DMS153 (cell line): ENCODE measurements around the gene RFPL3.
"Not testable (repeated sequence)": the region's sequence is repeated elsewhere in the genome, so short reads cannot be mapped to it uniquely, and the experiment has no call there.

Source experiments
- DNase-seq: peaks from one replicate; lab custom pipeline; 2025; lab: John Stamatoyannopoulos, UW

RFPL3 gene

DNA sequence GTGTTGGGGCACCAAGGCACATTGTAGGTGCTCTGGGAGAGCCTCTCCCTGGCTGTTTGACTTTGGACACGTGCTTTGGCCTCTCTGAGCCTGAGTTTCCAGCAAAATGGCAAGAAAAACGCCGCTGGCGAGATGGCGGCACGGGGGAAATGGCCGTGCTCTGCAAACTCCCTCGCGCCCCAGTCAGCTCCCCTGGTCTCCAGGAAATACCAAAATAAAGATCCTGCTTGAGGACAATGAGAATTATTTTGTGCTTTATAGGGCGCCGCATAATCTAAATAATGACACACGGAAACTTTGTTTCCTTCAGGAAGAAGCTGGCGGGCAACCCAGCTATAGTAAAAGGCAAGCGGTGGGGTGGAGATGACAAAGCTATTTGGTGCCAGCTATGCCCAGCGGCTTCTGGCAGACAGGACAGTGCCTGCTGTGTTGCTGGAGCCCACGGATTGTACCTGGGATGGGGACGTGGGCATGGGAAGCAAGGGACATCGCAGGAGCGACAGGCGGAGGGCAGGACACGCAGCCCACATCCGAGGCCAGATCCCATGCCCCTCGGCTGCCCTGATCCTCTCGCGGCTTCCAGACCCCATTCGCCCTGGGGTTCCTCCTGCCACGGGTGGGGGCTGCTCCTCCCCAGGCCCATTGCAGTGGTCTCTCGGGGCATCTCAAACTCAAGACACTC, 26.3 kb upstream of the RFPL3 start:
- no peak for DNase-seq

DNA sequence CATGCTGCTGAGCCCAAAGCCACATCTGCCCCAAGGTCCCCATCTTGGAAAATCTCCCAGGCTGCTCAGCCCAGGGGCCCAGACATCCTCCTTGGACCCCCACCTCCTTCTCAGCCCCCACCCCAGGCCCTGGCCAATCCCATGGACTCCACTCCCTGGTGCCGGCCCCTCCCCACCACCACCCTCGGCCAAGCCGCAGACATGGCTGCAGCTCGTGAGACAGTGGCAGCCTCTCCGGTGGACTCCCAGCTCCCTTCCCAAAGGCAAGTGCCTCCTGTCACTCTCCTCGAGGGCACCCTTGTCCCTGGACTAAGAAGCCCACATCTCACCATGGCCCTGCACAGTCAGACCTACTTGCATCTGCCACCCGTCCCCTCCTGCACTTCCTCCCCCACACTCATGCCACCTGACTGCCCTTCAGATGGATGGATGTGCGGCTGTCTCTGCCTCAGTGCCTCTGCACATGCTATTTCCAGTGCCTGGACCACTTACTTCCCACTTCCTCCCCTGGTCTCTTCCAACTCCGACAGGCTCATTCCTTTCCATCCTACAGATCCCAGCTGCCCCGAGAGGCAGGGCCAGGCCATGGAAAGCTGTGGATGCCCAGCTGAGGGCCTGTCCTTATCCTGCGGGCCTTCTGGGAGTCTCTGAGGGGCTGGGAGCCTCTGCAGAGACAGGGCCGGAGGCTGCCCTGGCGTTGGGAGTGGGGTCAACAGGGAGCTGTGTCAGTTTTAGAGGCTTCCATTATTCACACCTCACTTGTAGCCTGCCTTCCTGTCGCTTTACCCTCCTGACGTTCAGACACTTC, 25.5 kb upstream of the RFPL3 start:
- DNase-seq: no peak

GRCh38 chr22:32333141-32333768, 24.4 kb upstream of the RFPL3 start:
- DNase-seq: no peak

DNA sequence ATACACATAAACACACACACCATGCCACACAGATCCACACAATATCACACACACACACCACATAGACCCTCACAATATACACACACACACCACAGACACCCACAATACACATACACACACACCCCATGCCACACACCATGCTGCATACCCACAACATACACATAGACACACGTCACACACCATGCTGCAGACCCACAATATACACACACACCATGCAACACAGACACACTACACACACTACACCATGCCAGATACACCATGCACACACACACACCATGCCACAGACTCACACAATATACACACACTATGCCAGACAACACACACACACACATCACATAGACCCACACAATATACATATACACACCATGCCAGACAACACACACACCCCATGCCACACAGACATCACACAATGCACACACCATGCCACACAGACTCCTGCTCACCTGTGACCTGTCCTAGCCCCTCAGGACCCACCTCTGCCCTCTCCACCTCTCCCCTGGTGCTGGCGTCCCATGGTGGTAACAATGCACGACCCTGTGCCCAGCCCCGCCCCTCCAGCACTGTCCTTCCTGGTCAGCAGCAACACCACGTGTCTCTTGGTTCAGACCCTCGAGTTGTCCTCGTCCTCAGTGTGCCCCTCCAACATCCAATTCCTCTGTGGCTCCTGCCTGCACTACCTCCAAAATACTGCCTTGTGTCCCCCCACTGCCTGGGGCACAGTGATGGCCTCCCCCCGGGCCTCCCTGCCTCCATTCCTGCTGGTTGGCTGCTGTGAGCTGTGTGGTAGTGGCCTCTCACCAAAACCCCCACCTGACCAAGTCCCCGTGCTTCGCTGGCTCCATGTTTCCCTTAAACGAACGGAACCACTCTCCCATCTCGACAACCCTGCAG, 23.7 kb upstream of the RFPL3 start:
- no peak for DNase-seq

- DNase-seq: no peak
Observed at GRCh38 chr22:32334660-32335365, 22.9 kb upstream of the RFPL3 start.

DNA sequence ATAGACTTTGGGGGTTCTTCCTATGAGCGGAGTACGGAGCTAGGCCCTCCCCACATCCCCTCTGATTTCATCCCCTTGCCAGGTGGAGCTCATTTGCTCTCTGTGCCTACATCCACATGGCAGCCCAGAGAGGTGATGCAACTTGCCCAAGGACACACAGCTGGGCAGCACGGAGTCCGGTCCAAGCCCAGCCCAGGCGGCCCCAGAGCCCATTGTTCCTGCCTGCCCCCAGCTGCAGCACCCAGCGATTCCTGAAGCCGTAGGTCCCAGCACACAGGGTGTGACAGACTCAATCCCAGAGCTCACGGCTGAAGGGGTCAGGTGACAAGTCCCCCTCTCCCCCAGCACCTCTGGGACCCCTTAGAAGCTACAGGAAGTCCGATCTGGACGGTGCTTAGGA, 22.2 kb upstream of the RFPL3 start:
- DNase-seq: no peak

- no peak for DNase-seq
Observed at GRCh38 chr22:32336121-32336603, 21.5 kb upstream of the RFPL3 start.

DNA sequence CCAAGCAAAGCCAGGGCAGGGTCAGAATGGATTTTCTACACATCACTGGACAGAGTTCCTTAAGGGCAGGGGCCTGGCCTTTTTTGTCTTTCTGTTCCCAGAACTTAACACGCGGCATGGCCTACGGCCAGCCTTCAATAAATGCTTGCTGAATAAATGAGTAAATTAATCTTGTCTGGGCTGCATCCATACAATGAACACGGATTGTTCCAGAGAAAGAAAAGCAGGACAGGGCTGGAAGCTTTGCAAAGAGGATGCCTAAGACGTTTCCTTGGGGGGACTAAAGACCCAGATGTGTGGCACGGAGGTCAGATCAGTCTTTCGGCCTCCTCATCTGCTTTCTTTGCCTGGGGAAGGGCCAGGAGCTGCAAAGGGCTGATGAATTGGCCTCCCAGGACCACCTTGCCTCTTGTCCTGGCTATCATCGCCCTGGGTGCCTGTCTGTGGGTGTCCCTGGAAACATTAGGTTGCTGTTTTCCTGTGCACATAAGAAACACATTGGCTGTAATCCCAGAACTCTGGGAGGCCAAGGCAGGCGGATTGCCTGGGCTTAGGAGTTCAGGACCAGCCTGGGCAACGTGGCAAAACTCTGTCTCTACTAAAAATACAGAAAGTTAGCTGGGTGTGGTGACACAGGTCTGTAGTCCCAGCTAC, 20.8 kb upstream of the RFPL3 start:
- no peak for DNase-seq

DNA sequence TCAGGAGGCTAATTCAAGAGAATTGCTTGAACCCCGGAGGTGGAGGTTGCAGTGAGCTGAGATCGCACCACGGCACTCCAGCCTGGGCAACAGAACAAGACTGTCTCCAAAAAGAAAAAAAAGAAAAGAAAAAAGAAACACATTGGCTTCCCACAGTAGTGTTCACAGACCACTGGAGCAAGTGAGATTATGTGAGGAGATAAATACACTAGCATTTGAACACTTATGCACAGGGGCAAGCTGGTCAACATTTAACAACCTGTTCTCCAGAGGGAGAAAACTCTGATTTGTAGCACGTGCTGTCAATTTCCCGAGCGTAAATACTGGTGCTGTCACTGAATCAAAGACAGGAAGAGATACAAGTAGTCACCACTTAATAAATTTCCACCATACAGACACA, 20.2 kb upstream of the RFPL3 start:
- DNase-seq: not testable (repeated sequence)

- no peak for DNase-seq
Observed at GRCh38 chr22:32338757-32339156, 18.9 kb upstream of the RFPL3 start.

GRCh38 chr22:32339190-32340012, 18.3 kb upstream of the RFPL3 start:
- DNase-seq: no peak

- DNase-seq: no peak
Observed at GRCh38 chr22:32340411-32340810, 17.3 kb upstream of the RFPL3 start.

DNA sequence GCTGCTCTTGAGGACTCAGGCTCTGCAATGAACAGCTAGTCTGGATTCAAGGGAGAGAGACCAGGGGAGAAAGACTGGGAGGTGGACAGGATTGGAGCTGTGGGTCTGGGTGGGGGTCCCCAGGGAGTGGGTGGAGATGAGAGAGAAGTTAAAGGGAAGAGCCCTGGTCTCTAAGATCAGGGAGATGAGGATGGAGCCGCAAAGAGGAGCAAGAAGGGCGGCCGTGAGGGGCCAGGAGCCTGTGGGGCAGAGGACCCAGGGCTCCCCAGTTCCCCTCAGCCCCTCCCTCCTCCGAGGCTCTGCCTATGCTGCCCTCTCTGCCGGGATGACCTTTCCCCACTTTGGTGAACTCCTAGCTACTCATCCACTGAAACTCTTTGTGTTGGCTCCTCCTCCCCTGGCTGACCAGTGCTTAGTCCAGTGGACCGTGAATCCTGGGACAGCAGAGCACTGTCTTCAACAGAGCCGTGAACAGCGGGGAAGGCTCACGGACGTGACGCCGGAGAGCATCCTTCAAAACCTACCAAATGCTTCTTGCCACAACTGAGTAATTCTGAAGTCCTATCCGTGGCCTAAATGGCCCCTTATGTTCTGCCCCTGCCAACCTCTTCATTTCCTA, 16.4 kb upstream of the RFPL3 start:
- no peak for DNase-seq

DNA sequence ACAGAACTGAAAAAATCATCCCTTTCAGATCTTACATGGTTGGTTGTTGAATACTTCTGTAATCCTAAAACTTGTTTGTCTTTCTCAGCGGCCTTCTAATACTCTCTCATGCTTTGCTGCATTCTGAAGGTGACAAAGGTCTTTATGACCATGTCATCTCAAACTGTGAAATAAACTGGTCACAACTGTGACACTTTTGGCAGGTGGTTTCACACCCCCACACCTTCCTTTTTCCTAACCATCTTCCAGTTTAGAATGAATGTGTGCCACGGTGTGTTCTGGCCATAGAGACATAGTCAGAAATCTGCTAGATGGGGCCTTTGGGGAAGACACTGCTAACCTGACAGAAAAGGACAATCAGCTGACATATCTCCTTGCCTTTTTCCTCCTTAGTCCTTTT, 14.7 kb upstream of the RFPL3 start:
- DNase-seq: no peak

DNA sequence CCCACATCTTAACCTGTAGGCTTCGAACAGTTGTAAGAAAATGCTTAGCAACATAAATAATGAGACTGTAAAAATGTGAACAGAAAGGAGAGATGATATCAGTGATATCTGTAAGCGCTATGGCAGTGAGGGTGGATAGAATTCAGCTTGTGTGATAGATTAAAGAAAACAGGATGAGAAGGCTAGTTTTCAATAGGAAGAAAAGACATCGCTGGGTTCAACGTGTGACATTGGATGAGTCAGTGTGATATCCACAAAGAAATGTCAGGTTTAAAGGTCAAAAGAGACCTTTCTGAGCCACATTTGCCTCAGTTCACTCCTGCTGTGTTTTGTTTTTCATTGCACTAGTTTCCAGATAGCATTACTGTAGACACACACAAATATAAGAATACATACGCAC, 13.7 kb upstream of the RFPL3 start:
- no peak for DNase-seq

DNA sequence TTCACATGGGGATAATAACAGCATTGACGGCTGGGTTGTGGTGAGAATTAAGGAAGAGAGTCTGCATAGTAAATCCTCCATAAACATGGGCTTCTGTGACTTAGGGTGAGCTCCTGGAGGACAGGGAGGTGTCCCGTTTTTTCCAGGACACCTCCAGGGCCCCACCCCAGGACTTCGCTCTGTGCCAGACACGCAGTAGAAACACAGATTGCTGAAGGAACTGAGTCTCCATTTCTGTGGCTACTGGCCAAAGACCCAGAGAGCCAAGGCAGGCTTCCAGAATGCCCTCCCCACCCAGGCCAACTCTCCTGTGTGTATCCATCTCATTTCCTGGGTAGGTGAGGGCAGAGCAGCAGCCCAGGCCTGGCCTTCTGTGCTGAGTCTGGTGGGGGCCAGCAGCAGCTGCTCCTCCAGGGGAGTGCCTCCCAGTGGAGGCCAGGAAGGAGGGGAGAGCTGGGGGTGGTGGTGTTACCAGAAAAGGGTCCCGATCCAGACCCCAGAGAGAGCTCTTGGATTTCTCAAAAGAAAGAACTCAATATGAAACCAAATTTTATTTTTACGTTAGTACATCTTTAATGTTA, 9.5 kb upstream of the RFPL3 start:
- DNase-seq: no peak

DNA sequence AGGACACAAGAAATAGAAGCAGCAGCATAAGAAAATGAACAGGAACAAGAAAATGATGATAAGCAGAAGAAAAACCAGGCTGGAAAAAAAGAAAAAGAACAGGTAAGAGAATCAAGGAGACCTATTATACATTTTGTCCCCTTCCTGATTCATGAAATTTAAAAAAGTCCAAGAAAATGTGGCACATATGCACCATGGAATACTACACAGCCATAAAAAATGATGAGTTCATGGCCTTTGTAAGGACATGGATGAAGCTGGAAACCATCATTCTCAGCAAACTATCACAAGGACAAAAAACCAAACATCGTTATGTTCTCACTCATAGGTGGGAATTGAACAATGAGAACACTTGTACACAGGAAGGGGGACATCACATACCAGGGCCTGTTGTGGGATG, 5.8 kb upstream of the RFPL3 start:
- DNase-seq: not testable (repeated sequence)

- DNase-seq: peak; percentile 6
Observed at GRCh38 chr22:32352681-32353080, 5.0 kb upstream of the RFPL3 start.

GRCh38 chr22:32353292-32353691, 4.4 kb upstream of the RFPL3 start:
- DNase-seq: no peak
